Measurements from ENCODE around the gene CRYBG1. TPM values are rescaled to one million over a fixed set of nuclear protein-coding genes. Genes with fewer than 3 reads are reported as not detected.

The CRYBG1 gene
- total and polyA plus RNA-seq, 2 donors (not counting 3 experiments of a cell fraction or from before 2014, with no cell fraction given) = 4.1 to 30.1 TPM

- TF ChIP-seq MAX (IDR thresholded peaks at IDR 0.05; ENCODE audit: insufficient read depth, insufficient read length) (no peak), MYC (IDR thresholded peaks at IDR 0.05; ENCODE audit: low read depth, low read length) (no peak), JUN (IDR thresholded peaks at IDR 0.05; ENCODE audit: borderline replicate concordance, insufficient read depth, insufficient read length, low read depth) (no peak), POLR2A (IDR thresholded peaks at IDR 0.05; ENCODE audit: low read depth, low read length) (no peak), CTCF (IDR thresholded peaks at IDR 0.05; ENCODE audit: extremely low read depth in 1 of 2, insufficient read depth in 1 of 2, low read depth in 1 of 2, low read length in 2 of 2) (no peak), FOS (IDR thresholded peaks at IDR 0.05; ENCODE audit: borderline replicate concordance, insufficient read depth, low read length) (no peak), POLR2AphosphoS5 (IDR thresholded peaks at IDR 0.05; ENCODE audit: insufficient read depth, low read depth, low read length) (no peak), EZH2 (IDR thresholded peaks at IDR 0.05; ENCODE audit: borderline replicate concordance, low read depth, low read length, severe bottlenecking) (no peak), GATA2 (IDR thresholded peaks at IDR 0.05; ENCODE audit: insufficient read depth, insufficient read length, low read depth, low read length) (no peak)
- no peak for FAIRE-seq
- H3K9me1 ChIP-seq (replicated peaks; ENCODE audit: control insufficient read depth, extremely low read depth, insufficient read depth, low read length) = no peaks in the 10 kb centered on the region
- no peaks in the 10 kb centered on the region for H3K9me3 ChIP-seq (replicated peaks; ENCODE audit: control insufficient read depth, insufficient read depth, low read length)
- H3K27ac ChIP-seq (ENCODE audit: insufficient read depth, low read depth, low read length) = no peak overlapping the region
- ChIA-PET POLR2A (no interaction called here), CTCF (interaction anchor here (1.0 to 1.8 kb wide), 2 partner anchors 21 to 33 kb away, joined by 4 to 7 read pairs; no protein-coding TSS in a partner anchor)
- H2AFZ ChIP-seq (ENCODE audit: low read depth, low read length) = no peak overlapping the region
- intact Hi-C loops (cut with micrococcal nuclease) = no loop called here
- no peaks in the 10 kb centered on the region for H3K27me3 ChIP-seq (ENCODE audit: control insufficient read depth in 2 of 2, insufficient read depth in 2 of 2, low read length in 2 of 2)
- no peaks in the 10 kb centered on the region for H4K20me1 ChIP-seq (replicated peaks; ENCODE audit: control insufficient read depth, extremely low read depth, insufficient read depth, low read length)
- H3K4me1 ChIP-seq (ENCODE audit: control insufficient read depth, extremely low read depth, insufficient read depth, low read length) = peaks cover 29% of the 10 kb centered on the region
- H3K9ac ChIP-seq (replicated peaks; ENCODE audit: extremely low read depth, insufficient read depth, low read length) = no peak overlapping the region
- dilution Hi-C loops (cut with MboI; ENCODE audit: extremely low pct_ligation_motif_present, low sequenced_read_pairs) = no loop called here
- no peak for DNase-seq (ENCODE audit: low read depth, low spot score)
- no peaks in the 10 kb centered on the region for H3K36me3 ChIP-seq (ENCODE audit: control insufficient read depth in 2 of 2, extremely low read depth in 1 of 2, insufficient read depth in 2 of 2, low read length in 2 of 2)
- H3K4me2 ChIP-seq (ENCODE audit: insufficient read depth, low read length) = no peak overlapping the region
- BruUV-seq (replicated peaks) = no TSS peak
- H3K79me2 ChIP-seq (ENCODE audit: control insufficient read depth, insufficient read depth, low read length) = no peaks in the 10 kb centered on the region
- no peak overlapping the region for H3K4me3 ChIP-seq (replicated peaks in 1 of 3; ENCODE audit: insufficient read depth in 1 of 3, low read depth in 1 of 3, low read length in 3 of 3)
These were observed 172.5 kb downstream of the CRYBG1 start for GRCh38 chr6:106533054-106533453.
